GM18873 (cell line): Measurements from ENCODE around the gene CSNK2A1.
"Not testable (repeated sequence)": the region's sequence is repeated elsewhere in the genome, so short reads cannot be mapped to it uniquely, and the experiment has no call there.

Experiments
- ATAC-seq: cut with Tn5 transposase; IDR thresholded peaks from one replicate; pipeline ENCODE4 v1.9.1; 2021; ENCODE audit warnings: mild to moderate bottlenecking, moderate library complexity, moderate number of reproducible peaks; ENCODE audit not compliant: unreplicated experiment, low FRiP score

Gene CSNK2A1

DNA sequence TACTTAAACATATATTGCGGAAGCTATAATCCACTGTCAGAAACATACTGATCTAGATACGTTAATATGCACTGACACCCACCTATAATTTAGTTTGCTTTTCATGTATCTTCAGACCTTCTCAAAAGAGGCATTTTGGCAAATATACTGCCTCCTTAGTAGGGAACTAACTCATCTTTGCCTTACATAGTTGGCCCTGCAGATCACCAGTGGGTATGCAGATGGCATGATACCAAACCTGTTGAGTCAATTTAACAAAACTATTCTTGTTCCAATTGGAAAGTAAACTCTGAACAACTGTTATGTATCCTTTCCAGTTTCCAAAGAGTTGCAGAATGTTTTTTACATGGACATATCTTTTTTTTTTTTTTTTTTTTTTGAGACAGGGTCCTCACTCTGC lies 45.6 kb downstream of the CSNK2A1 start:
- no peak for ATAC-seq

DNA sequence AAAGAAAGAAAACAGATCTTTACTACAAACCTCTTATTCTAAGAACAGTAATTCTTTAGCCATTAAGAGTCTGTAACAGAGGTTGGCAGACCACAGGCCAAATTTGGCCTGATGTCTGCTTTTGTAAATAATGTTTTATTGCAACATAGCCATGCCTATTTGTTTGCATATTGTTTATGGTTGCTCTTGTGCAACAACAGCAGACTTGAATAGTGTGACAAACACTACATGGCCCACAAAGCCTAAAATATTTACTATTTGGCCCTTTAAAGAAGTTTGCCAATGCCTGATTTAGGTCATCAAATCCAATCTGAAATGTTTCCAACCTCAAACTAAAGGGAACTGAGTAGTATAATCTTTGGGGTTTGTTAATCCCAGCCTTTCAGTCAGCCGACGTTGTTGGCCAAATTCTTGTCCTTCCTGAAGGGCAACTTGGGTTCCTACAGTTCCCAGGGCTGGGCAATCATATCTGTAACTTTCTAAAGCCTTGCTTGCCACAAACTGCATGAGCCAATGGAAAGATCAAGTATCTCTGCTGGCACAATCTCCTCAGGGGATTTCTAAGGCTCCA lies 47.4 kb downstream of the CSNK2A1 start:
- no peak for ATAC-seq

DNA sequence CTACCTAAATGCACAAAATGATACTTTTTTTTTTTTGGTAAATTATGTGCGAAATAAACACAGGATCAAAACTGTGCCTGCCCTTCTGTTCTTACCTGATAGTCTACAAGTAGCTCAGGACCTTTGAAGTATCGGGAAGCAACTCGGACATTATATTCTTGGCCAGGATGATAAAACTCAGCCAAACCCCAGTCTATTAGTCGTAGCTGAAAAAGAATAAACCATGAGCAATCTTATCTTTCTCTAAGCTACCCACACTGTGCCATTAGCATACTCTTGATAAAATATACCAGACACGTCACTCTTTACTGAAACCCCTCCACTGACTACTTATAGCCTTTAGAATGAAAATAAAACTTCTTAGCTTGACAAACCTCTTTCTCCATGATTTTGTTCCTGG lies 51.4 kb downstream of the CSNK2A1 start:
- ATAC-seq, result no peak

DNA sequence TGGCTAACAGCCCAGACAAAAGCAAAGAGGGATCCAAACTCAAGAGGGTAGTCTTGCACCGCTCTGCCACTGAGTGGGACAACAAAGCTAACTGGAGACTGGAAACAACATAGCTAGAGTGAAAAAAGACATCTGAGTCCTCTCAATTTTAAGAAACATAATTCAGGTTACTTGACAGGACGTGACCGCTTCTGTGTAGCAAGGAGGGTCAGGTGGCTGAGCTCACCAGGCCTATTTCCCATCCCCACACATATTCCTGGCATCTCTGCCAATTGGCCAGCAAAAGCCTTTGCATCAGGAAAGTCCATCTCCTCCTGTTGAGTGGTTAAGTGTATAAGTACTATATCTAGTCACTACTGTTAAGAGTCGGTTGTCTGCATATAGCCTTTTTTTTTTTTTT lies 55.9 kb downstream of the CSNK2A1 start:
- ATAC-seq, result no peak

DNA sequence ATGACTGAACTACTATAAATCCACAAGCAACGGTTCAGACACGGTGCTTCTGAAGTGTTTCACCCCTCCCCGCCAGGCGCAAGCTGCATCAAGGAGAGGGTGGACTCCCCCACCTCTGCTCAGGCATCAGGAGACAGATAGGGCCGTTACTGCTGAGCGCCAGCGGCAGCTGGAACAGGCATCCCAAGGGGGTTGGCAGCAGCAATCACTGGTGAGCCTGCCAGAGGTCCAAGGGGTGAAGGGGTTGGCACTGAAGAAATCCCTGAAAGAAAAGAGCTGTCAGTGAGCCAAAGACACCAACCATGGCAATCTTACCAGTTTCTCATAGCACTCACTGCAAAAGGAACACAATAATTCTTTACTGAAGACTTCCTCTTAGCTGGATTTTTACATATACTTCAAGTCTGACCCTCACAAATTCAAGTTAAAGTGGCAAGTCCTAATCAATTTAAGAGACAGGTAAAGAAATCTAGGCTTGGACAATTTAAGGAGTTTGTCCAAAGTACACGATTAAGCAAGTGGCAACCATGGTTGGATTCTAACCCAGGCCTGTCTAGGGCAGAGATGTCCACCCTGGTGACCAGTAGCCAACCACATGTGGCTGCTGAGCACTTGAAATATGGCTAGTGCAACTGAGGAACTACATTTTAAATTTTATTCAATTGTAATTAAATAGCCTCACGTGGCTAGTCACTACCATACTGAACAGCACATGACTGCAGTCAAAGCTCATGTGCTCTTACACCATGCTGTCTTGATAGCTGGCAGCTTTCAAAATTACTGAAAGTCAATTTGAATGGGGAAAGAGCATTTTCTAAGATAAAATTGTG lies 59.6 kb downstream of the CSNK2A1 start:
- no peak for ATAC-seq

DNA sequence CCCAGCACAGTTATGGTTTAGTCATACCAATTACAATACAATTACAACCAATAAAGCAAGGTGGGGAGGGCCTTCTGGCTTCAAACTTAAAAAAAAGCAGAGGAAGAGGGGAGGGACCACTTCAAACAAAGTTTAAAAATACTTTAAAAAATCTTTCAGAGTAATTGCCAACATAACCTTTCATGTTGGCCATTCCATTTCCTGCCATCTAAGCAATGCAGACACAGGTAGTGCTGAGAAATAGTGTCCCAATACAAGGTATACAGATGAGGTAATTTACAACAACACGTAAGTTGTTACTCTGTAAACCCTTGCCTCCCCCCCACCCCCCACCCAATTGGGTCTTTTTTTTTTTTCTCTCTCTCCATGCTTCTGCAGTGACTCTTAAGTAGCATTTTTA lies 62.4 kb downstream of the CSNK2A1 start:
- ATAC-seq, result no peak

DNA sequence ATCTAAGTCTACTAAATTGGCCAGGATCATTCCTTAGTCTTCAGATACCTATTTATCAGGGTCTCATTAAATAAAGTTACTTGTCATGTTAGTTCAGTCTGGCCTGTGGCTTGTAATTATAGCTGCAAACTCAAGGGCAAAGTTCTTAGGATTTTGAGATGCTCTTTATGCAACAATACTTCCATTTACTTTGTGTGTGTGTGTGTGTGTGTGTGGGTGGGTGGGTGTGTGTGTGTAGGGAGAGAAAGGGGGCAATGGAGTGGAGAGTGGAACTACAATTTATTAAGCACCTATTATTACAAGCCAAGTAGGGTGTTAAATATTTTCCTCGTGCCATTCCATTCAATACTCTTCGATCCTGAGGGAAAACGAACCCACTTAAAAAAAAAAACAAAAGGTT lies 63.5 kb downstream of the CSNK2A1 start:
- ATAC-seq, result no peak

DNA sequence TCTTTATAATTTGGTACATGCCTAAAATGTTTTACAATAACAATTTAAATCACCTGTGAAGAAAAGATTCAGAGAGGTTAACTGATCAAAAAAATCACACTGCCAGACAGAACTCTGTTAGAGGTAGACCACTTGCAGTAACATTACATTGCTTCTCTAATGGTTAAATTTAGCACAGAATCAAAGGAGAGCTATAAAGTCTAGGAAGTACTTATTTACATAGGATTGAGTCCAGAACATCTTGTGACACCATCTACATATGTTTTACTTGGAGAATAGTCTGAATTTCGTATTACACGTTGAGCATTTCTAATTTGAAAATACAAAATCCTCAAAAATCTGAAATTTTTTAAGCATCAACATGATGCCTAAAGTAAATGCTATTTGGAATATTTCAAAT lies 64.1 kb downstream of the CSNK2A1 start:
- ATAC-seq, result no peak

DNA sequence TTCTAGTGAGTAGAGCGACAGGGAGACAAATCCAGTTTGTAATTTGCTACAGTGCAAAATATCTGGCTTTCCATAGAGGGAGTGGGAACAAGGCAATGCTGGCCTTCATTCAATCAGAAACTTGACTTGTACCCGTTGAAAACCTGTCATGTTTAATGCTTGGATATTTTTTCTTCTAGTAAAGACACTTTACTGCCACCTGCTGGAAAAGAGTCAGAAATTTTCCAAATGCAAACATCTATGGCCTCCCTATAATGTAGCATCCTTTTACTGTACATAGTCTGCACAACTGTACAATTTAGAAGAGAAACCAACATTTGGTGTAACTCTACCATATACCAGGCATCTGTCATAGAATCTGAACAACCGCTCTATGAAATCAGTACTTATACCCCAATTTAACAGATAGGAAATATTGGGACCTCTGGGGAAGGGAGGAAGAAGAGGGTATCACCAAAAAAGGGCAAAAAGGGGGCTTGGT lies 64.6 kb downstream of the CSNK2A1 start:
- ATAC-seq, result no peak

DNA sequence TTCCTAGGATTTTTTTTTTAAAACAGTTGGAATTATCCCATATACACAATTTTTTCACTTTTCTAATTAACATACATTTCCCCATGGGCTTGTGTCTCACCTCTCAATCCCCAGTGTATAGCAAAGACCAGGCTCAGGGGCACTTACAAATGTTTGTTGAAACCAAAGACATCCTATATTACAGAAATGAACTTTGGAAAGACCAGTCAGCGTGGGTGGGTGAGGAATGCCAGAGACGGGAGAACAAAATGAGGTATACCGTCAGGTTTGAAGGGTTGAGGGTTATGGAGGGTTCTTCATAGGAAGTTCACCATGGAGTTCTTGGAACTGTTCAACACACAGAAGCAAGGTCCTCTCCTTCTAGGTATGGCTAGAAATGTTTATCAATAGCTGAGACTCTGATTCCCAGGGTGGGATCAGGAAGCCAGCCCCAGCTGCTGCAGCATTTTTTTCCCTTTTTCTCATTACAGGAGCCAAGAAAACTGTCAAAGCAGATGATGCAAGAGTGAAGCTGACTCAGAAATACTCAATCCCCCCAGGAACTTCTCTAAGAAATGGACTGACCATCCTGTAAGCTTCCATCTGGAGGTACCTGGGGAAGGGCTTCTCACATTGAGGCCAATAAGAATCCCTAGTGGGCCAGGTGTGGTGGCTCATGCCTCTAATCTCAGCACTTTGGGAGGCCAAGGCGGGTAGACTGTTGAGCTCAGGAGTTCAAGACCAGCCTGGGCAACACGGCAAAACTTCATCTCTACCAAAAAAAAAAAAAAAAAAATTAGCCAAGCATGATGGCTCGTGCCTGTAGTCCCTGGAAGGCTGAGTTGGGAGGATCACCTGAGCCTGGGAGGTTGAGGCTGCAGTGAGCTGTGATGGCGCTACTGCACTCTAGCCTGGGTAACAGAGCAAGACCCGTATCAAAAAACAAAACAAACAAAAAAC lies 65.3 kb downstream of the CSNK2A1 start:
- ATAC-seq, result no peak

DNA sequence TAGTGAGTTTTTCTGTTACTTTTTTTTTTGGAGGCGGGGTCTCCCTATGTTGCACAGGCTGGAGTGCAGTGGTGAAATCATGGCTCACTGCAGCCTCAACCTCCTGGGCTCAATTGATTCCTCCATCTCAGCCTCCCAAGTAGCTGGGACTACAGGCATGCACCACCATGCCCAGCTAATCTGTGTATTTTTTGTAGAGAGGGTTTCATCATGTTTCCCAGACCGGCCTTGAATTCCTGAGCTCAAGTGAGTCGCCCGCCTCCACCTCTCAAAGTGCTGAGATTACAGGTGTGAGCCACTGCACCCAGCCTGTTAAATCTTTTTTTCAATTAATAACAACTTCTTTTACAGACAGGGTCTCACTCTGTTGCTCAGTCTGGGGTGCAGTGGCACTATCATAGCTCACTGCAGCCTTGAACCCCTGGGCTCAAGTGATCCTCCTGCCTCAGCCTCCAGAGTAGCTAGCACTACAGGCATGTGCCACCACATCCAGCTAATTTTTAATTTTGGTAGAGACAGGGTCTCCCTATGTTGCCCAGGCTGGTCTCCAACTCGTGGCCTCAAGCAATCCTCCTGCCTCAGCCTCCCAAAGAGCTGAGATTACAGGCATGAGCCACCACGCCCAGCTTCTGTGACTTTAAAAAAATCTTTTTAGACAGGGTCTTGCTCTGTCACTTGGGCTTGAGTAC lies 66.9 kb downstream of the CSNK2A1 start:
- not testable (repeated sequence) for ATAC-seq

DNA sequence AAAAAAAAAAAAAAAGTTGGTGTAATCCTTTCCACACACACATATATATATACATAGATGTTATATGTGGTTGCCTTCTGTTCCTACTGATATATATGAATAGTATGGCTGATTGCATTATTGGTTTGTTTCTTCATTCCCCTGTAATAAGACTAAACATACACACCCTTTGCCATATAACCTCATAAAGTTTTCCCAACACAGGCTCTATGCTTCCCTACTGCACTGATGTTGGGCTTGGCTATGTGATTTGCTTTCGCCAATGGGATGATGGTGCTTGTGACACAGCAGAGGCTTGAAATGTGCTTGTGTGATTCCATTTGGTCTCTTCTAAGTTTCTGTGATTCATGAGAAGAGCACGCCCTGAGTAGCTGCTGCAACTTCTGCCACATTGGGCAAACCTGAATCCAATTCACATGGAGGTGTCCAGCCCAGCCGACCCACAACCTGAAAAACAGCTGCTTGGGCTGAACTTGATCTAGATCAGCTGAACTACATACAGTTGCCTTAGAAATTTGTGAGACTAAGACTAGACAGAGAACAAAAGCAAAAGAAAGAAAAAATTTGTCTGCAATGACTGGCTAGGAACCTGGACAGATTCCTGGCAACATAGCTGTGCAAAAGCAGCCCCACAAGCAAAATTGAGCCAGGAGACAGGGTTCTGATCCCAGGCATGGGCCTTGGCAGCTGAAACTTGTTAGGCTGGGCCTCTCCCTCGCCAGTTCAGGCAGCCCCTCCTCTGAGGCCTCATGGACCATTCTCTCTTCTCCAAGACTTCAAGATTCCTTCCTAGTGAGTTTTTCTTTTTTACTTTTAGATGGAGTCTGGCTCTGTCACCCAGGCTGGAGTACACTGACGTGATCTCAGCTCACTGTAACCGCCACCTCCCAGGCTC lies 67.9 kb downstream of the CSNK2A1 start:
- ATAC-seq, result no peak

DNA sequence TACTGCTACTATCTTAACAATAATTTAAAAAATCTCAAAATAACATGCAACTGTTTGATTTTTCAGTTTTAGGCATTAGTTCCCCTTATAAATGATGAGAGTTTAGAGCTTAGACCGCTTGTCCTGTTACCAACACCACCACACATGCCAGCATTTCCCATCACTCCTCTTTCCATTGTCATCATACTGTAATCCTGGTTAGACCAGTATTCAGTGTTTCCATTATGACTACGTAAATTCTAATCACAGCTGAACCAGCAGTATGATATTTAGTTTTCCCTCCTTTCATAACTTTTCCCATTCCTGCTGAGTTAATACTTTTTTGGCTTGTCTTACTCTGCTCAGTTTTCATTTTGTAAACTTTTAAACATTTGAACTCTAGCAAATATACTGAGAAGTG lies 69.0 kb downstream of the CSNK2A1 start:
- no peak for ATAC-seq

DNA sequence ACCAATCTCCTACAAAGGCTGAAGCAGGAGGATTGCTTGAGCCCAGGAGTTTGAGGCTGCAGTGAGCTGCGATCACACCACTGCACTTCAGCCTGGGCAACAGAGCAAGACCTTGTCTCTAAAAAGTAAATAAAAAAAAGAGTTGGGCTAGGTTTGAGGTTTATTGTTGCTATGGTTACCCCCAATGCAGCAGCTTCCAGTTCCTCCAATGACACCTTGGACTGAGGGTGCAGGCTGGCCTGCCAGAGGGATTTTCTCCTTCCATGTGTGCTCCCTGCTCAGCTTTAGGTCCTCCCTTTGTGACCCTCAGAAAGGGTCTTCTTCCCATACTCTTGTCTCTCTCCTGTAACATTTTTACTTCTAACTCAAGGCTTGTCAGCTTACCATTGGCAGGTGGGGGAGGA lies 70.7 kb downstream of the CSNK2A1 start:
- ATAC-seq, result no peak

DNA sequence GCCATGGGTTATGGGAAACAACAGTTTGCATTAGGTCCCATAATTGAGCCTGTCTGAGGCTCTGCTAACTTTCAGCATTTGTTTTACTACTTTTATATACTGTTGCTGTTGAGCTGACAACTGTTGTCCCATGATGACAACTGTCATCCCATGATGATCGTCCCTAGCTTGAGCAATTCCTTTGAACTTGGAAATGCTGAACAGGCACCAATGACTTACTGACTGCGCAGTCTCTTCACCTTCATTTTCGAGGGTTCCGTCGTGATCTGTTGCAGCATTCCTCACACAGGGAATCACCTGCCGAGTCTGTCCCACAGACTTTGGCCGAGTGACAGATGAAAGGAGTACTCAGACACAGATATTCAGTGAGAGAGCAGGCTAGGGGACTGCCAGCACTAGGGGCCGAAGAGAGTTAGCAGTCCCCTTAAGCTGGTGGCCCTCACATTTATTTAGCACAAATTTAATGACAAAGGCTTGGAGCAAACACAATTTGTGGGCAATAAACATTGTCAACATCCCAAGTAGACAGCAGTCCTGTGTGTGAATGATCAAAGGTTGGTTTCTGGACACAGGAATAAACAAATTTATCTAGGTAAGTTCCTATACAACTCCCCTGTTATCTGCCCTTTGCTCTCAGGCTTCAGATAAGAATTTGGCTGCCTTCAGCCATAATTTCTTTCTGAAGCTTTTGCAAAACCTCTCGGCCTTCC lies 71.3 kb downstream of the CSNK2A1 start:
- ATAC-seq, result no peak

DNA sequence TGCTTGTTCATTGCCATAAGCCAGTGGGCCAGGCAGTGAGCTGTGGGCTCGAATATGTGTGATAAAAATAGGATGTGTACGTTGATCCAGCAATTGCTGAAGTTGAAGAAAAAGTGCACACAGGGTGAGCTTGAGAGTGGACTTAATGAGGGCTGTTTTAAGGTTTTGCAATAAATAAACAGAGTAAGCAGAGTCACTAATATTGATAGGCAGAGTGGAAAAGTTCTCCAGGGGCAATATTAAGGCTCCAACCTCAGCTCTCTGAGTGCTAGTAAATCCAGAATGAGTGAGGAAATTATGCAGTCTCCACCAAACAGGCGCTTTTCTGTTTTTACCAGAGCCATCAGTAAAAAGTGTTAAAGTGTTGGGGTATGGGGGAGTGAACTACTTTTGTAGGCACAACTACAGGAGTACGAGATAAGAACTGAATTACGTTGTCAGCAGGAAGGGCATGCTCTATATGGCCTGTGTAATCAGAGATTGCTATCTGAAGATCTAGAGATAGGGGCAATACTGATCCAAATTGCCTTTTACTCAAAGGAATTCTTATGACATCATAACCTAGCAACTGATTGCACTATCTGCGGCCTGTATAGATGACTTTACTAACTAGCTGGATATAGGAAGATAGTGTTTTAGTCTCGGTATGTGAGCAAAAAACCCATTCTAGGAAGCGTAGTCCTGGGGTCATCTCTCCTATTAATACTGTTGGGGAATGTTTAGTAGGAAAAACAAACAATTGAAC lies 73.7 kb downstream of the CSNK2A1 start:
- ATAC-seq, result no peak

DNA sequence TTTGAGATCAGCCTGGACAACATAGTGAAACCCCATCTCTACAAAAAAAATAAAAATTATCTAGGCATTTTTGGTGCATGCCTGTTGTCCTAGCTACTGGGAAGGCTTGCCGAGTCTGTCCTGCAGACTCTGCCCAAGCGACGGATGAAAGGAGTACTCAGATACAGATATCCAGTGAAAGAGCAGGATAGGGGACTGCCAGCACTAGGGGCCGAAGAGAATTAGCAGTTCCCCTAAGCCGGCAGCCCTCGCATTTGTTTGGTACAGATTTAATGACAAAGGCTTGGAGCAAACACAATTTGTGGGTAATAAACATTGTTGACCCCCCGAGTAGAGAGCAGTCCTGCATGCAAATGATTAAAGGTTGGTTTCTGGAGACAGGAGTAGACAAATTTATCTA lies 75.8 kb downstream of the CSNK2A1 start:
- ATAC-seq, result no peak
